LNCaP clone FGC (cell line): ENCODE data around the gene TRH.

ENCODE experiments used
- DNase-seq: peaks from one replicate; pipeline ENCODE4 v3.0.0-alpha.2; 2011; ENCODE audit warnings: low read depth
- H3K4me3 ChIP-seq: 2 replicates; pipeline ENCODE4 v1.5.1; 2011; ENCODE audit warnings: mild to moderate bottlenecking, low read depth, low read length, control low read depth
- TF ChIP-seq, protein P1 (sequence below): IDR thresholded peaks from 2 replicates; pipeline ENCODE4 v1.5.1; 2012; ENCODE audit warnings: mild to moderate bottlenecking; ENCODE audit not compliant: control insufficient read depth, insufficient read depth; ENCODE audit errors: extremely low read depth

Gene TRH

DNA sequence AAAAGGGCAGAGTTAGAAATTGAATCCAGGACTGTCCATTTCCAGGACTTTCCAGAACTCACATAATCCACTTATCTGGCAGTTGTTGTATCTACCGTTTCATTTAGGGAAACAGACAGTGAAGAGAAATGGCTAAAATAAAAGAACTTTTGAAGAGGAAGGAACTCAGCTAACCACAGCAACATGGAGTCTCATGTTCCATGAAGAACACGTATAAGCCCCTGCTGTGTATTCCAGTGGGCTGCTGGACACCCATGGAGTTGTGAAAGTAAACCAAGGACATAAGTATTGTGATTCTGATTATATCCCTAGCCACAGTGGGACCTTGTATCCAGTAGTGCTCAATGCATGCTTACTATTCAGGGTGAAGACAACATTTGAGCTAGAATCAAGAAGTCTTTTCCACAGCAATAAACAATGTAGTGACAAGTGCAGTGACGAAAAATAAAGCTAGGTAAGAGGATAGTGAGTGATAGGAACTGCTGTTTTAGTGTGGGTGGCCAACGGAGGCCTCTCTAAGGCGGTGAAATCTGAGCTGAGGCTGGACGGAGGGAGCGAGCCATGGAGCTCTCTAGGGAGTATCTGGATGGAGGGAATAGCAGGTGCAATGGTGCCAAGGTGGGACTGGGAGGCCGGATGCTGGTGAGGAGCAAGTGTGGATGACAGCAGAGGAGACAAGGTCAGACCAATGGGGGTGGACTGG lies 26.8 kb upstream of the TRH start:
- TF ChIP-seq, protein P1, sequence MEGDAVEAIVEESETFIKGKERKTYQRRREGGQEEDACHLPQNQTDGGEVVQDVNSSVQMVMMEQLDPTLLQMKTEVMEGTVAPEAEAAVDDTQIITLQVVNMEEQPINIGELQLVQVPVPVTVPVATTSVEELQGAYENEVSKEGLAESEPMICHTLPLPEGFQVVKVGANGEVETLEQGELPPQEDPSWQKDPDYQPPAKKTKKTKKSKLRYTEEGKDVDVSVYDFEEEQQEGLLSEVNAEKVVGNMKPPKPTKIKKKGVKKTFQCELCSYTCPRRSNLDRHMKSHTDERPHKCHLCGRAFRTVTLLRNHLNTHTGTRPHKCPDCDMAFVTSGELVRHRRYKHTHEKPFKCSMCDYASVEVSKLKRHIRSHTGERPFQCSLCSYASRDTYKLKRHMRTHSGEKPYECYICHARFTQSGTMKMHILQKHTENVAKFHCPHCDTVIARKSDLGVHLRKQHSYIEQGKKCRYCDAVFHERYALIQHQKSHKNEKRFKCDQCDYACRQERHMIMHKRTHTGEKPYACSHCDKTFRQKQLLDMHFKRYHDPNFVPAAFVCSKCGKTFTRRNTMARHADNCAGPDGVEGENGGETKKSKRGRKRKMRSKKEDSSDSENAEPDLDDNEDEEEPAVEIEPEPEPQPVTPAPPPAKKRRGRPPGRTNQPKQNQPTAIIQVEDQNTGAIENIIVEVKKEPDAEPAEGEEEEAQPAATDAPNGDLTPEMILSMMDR, result no peak
- no peak for DNase-seq
- H3K4me3 ChIP-seq, result no peak overlapping the region

DNA sequence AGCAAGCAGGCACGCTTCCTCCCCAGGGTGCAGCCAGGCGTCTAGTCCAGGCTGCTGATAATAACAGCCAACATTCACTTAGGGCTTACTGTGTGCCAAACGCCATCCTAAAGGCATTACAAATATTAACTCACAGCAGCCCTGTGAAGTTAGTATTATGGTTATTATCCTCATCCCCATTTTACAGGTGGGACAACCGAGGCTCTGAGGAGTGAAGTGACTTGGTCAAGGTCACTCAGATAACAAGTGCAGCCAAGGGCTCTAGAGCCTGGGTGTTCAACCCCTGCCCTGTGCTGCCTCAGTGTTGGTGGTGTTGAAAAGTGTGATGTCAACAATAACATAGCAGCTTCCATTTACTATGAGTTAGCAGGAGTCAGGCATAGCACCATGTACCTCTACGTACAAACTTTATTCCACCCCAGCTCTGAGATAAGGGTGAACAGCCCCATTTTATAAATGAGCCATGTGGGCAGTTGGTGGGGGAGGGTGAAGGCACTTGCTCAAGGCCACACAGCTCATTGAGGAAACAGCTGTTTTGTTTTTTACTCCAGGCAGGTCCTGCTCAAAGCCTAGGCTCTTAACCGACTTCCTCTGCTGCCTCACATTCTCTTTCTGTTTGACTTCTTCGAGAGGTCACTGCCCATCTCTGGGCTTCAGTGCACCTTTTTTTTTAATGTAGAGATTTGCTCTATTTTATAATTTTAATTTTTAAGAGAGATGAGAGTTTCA lies 24.0 kb upstream of the TRH start:
- DNase-seq, result no peak
- H3K4me3 ChIP-seq, result no peak overlapping the region
- TF ChIP-seq, protein P1, result no peak

DNA sequence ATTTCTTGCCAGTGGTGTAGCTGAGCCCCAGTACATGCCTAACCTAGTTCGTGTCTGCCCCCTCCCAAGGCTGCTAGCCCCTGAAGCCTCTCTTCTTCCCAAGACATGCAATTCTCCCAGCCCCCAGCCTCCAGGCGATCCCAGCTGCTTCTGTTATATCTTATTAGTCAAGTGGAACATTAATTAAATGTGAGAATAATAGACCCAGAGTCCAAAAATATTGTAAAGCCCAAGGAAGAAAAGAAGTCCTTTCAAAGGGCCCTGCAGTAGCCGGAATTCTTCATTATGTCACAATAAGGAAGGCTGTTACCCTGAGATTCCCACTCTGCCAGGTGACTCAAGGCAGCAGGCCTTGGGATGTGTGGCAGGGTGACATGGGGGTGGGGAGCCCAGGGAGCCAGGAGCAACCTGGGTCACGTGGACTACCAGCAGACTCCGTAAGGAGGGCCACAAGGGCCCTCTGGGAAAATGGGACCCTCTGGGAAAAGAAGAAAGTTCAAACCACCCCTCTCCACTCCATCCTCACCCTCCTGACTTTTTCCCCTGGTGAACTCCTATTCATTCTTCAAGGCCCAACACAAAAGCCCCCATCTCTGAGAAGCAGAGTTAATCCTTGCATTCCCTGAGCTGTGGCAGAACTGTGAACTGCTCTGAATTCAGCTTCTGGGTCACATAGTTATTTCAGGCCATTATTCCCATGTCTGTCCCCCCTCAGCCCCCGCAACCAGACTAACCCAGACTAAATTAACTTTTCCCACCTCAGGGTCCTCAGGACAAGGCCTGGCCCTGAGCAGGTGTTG lies 21.8 kb upstream of the TRH start:
- TF ChIP-seq, protein P1, result no peak
- DNase-seq, result no peak
- no peak overlapping the region for H3K4me3 ChIP-seq

DNA sequence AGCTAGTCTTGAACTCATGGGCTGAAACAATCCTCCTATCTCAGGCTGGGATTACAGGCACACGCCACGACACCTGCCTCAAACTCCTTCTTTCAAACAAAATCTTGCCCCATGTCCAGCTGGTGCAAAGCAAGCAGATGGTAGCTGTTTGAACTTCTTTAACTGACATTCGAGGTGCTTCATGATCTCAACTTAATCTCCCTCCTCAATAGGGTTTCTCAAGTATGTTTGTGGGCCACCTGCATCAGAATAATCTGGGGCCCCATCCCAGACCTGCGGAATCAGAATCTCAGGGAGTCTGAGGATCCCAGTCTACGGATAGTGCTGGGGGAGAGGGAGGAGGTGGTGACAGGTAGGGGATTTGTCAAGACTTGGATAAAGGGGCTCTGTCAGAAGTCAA lies 20.9 kb upstream of the TRH start:
- no peak for DNase-seq
- no peak overlapping the region for H3K4me3 ChIP-seq
- TF ChIP-seq, protein P1, result no peak

DNA sequence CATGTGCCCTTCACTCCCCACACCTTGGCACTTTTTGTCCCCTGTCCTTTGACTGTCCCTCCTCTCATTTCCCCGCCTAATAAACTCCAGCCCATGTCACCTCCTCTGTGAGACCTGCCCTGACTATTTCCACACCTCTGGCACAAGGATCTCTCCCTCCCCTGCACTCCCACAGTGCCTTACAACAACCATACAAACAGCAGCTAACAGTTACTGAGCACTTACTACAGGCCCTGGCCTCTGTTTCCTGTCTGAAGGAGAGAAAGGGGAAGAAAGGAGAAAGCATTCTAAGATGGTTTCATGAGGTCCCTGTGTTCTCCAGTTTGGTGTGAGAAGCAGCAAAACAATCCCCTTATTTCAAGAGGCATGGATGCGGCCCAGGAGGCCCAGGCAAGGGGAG lies 20.0 kb upstream of the TRH start:
- H3K4me3 ChIP-seq, result no peak overlapping the region
- no peak for DNase-seq
- TF ChIP-seq, protein P1, result no peak

DNA sequence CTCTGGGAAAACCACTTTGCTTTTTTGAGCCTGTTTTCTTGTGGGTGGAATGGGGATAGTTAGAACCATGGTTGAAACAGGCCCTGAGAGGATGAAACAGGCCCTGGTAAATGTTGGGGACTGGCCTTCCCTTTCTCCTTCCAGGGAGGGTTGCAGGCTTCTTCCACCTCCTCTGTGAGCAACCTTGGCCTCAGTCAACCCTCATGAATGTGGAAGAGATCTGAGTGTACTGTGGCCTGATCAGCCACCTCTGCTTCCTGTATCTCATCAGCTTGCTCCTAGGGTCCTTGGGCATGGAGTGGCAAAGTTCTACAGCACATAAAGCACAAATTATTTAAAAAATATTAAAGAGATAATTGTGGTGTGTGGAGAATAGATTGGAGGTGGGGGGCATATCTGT lies 17.6 kb upstream of the TRH start:
- TF ChIP-seq, protein P1, result no peak
- no peak overlapping the region for H3K4me3 ChIP-seq
- DNase-seq, result no peak
